HTR-8/SVneo (cell line): ENCODE data around the gene CAMTA1.
A peak's percentile ranks its signal among the peaks of the same experiment; 100 is the strongest.

Experiments used
- DNase-seq: peaks from one replicate; pipeline ENCODE4 v3.0.0; 2011; ENCODE audit warnings: low spot score, mixed read lengths; ENCODE audit not compliant: insufficient read length
- FAIRE-seq: peaks from 2 replicates; lab custom pipeline; 2011; peaks lifted over from hg19 to GRCh38; lab: Jason Lieb, UNC

The CAMTA1 gene

GRCh38 chr1:7557301-7557891, 772.1 kb downstream of the CAMTA1 start:
- no peak for FAIRE-seq
- DNase-seq: no peak

- DNase-seq: no peak
- FAIRE-seq: no peak
Measured at GRCh38 chr1:7558041-7558461, 772.8 kb downstream of the CAMTA1 start.

- DNase-seq (no peak), FAIRE-seq (no peak)
Measured at GRCh38 chr1:7558481-7558880, 773.2 kb downstream of the CAMTA1 start.

GRCh38 chr1:7558921-7559869, 773.9 kb downstream of the CAMTA1 start:
- FAIRE-seq: no peak
- no peak for DNase-seq

GRCh38 chr1:7560128-7560527, 774.9 kb downstream of the CAMTA1 start:
- DNase-seq (no peak), FAIRE-seq (no peak)

- DNase-seq: no peak
- FAIRE-seq: no peak
Measured at GRCh38 chr1:7560601-7561181, 775.4 kb downstream of the CAMTA1 start.

- DNase-seq: no peak
- FAIRE-seq: no peak
Measured at GRCh38 chr1:7561331-7561921, 776.2 kb downstream of the CAMTA1 start.

- DNase-seq: no peak
- no peak for FAIRE-seq
Measured at GRCh38 chr1:7561936-7562728, 776.9 kb downstream of the CAMTA1 start.

GRCh38 chr1:7562729-7563605, 777.7 kb downstream of the CAMTA1 start:
- DNase-seq: no peak
- no peak for FAIRE-seq

- DNase-seq: no peak
- no peak for FAIRE-seq
Measured at GRCh38 chr1:7564137-7564536, 778.9 kb downstream of the CAMTA1 start.

GRCh38 chr1:7565099-7565750, 780.0 kb downstream of the CAMTA1 start:
- FAIRE-seq (no peak), DNase-seq (no peak)

GRCh38 chr1:7566417-7567375, 781.4 kb downstream of the CAMTA1 start:
- DNase-seq (no peak), FAIRE-seq (no peak)

- DNase-seq: no peak
- no peak for FAIRE-seq
Measured at GRCh38 chr1:7567376-7567775, 782.1 kb downstream of the CAMTA1 start.

GRCh38 chr1:7568053-7568452, 782.8 kb downstream of the CAMTA1 start:
- FAIRE-seq: peak; percentile 98
- no peak for DNase-seq

GRCh38 chr1:7568901-7569524, 783.8 kb downstream of the CAMTA1 start:
- no peak for FAIRE-seq

GRCh38 chr1:7570311-7570710, 785.1 kb downstream of the CAMTA1 start:
- DNase-seq (no peak), FAIRE-seq (no peak)

More at GRCh38 chr1:7568901-7569524, 783.8 kb downstream of the CAMTA1 start:
- DNase-seq: no peak

GRCh38 chr1:7572654-7573152, 787.4 kb downstream of the CAMTA1 start:
- FAIRE-seq: no peak
- no peak for DNase-seq
